ENCODE data around the gene DESI1.
"Not testable (repeated sequence)": the region's sequence is repeated elsewhere in the genome, so short reads cannot be mapped to it uniquely, and the experiment has no call there.

DESI1 gene

DNA sequence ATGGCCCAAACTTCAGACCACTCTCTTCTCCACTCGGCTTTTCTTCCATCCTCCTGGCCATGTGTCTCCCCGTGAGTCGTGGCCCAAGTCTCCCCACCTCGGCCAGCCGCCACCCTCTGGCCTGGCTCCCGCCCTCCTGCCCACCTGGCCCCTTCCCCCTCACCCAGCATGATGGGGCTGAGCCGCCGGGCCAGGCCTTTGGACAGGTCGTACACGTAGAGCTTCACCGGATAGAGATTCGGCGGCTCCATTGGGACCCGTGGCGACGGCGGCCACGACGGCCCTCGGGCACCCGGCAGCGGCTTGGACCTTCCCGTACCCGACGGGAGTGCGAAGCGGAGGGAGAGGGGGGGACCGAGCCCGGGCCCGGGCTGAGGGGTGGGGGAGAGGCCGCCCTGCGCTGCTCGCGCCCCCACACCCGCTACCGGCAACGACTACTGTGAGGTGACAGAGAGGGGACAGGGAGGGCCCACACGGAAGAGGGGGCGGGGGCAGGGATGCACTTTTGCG lies at the start of gene DESI1:
DESI1 (minus strand) TSS at position 455 of the 510 bp plus-strand sequence; CDS start at position 251, 204 bp downstream.
- DNase-seq (ENCODE audit: low read depth, low spot score) = no peak

DNA sequence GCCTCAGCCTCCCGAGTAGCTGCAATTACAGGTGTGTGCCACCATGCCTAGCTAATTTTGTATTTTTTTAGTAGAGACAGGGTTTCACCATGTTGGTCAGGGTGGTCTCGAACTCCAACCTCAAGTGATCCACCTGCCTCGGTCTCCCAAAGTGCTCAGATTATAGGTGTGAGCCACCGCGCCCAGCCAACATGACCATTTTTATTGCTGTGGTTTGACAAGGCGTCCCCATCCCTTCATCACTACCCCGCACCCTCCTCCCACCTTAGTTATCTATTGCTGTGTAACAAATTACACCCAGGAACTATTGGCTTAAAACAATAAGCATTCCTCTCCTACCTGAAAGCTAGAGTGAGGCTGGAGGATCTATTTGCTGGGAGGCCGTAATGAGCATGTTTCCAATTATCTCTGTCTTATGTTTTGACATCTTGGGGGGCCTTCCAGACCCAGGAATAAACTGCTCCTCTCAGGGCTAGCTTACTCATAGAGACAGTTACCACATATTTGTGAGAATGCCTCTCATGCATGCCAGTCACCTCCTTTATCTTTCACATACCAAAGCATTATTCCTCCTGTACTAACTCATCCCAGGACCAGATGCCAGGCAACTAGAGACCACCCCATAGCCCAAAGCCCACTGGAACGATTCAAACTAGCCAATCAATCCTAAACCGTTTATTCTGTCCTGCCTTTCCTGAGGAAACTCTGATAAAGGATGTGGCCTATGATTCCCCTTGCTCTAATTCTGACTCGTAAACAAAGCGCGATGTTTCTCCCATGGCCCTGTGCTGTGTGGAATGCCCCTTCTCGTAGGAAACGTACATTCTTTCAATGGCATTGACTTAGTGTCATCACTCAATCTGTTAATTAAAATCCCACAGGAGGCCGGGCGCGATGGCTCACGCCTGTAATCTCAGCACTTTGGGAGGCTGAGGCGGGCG lies 48.4 kb upstream of the DESI1 start:
- no peak for DNase-seq (ENCODE audit: low read depth, low spot score)

DNA sequence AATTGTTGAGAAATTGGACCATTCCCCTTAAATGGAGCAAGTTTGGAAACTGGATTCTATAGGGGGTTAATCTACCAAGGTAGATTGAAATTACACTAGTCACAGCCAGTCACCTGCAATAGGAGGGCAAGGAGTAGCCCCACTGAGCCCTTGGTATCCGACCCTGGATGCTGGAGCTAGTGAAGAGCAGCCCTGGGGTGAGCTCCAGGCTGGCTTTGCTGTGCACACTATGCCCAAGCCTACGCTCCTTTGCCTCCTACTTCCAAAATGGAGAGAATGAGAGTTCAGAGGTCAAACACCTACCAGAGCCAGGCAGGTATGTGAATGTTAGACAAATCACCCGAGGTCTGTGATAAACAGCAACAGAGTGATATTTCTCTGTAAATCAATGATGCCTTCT lies 44.1 kb upstream of the DESI1 start:
- no peak for DNase-seq (ENCODE audit: low read depth, low spot score)

GRCh38 chr22:41664490-41664889 lies 43.6 kb upstream of the DESI1 start:
- DNase-seq (ENCODE audit: low read depth, low spot score) = no peak

- not testable (repeated sequence) for DNase-seq (ENCODE audit: low read depth, low spot score)
Observed at GRCh38 chr22:41663594-41663993, 42.8 kb upstream of the DESI1 start.

GRCh38 chr22:41661713-41662112 lies 40.9 kb upstream of the DESI1 start:
- DNase-seq (ENCODE audit: low read depth, low spot score) = no peak

DNA sequence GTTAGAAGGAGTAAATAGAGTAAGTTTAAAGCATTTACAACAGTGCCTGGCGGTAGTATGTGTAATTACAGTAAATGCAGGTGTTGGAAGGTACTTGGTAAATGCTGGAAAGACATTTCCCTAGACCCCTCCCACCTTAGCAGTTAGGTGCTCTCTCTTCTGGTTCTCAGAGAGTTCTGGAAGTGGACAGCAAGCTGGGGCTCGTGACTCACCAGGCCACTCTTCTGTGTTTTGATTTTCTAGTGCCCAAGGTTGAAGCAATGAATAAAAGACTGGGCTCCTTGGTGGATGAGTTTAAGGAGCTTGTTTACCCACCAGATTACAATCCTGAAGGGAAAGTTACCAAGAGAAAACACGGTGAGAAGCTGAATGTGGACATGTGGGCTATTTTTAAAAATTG lies 40.2 kb upstream of the DESI1 start:
- no peak for DNase-seq (ENCODE audit: low read depth, low spot score)

GRCh38 chr22:41660416-41660815 lies 39.6 kb upstream of the DESI1 start:
- DNase-seq (ENCODE audit: low read depth, low spot score) = no peak

DNA sequence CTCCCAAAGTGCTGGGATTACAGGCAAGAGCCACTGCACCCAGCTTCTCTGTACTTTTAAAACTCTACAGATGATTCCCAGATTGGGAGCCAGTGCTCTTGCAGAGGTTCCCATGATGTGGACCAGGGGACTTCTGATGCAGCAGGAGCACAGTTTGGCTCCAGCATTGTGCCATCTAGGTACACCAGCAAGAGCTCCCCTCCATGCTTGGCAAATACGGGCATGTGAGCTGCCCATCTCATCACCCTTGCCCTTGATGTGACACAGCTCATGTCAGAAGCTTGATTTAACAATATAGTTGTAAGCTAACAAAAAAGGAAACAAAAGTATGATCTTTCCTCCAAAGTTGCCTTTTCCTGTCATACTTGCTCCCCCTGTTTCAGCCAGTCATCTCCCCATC lies 39.1 kb upstream of the DESI1 start:
- DNase-seq (ENCODE audit: low read depth, low spot score) = no peak

DNA sequence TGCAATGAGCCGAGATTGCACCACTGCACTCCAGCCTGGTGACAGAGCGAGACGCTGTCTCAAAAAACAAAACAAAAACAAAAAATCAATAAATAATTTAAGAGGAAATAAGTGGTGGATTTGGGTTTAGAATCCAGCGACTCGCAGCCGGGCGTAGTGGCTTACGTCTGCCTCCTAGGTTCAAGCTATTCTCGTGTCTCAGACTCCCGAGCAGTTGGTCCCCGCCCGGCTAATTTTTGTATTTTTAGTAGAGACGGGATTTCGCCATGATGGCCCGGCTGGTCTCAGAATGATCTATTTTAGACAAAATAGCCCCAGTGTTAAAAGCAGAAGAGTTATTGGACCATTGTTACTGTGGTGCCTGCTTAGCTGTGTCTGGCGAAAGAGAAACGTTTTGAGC lies 38.0 kb upstream of the DESI1 start:
- no peak for DNase-seq (ENCODE audit: low read depth, low spot score)

DNA sequence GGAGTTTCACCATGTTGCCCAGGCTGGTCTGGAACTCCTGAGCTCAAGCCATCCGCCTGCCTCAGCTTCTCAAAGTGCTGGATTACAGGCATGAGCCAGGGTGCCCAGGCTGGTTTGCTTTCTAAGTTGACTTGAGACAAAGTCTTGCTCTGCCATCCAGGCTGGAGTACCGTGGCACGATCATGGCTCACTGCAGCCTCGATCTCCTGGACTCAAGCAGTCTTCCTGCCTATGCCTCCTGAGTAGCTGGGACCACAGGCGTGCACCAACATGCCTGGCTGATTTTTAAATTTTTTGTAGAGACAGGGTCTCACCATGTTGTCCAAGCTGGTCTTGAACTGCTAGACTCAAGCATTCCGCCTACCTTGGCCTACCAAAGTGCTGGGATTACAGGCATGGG lies 36.9 kb upstream of the DESI1 start:
- DNase-seq (ENCODE audit: low read depth, low spot score) = no peak

GRCh38 chr22:41656556-41656955 lies 35.7 kb upstream of the DESI1 start:
- DNase-seq (ENCODE audit: low read depth, low spot score) = no peak

DNA sequence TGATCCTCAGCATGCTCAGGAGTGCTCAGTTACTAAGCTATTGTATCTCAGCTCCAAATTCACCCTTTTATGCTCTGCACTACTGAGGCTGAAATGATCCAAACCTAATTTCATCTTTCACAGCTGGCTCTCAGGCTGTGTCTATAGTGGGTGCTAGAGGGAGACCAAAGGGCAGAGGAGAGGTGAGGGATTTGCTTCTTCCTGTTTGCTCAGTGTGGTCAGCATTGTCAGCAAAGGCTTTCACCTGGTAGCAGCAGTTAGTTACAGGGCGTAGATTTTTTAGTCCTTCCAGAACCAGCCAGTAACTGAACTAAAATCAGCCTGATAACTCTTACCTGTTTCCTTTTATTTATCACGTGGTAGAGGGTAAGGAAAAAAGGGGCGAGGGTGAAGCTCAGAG lies 33.5 kb upstream of the DESI1 start:
- DNase-seq (ENCODE audit: low read depth, low spot score) = no peak

DNA sequence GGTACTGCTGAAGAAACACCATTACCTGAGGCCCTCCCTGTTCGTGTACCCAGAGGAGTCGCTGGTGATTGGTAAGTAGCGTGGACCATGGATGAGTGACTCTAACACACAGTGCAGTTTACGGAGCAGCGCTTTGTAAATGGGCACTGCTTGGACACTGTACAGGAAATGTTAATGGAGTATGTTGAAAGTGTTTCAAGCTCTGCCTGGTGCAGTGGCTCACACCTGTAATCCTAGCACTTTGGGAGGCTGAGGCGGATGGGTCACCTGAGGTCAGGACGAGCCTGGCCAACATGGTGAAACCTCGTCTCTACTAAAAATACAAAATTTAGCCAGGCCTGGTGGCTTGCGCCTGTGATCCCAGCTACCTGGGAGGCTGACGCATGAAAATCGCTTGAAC lies 30.0 kb upstream of the DESI1 start:
- DNase-seq (ENCODE audit: low read depth, low spot score) = no peak

DNA sequence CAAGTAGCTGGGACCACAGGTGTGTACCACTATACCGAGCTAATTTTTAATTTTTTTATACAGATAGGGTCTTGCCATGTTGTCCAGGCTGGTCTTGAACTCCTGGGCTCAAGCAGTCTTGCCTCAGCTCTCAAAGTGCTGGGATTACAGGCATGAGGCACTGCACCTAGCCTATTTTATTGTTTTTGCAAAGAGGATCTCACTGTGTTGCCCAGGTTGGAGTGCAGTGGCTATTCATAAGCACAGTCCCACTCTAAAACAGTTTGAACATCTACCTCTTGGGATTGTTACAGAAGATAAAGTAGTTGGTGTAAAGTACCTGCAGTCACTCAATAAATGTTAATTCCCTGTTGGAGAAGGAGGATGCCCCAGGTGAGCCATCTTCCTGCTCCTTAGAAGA lies 29.4 kb upstream of the DESI1 start:
- DNase-seq (ENCODE audit: low read depth, low spot score) = no peak

- DNase-seq (ENCODE audit: low read depth, low spot score) = no peak
Observed at GRCh38 chr22:41648432-41648831, 27.6 kb upstream of the DESI1 start.

- DNase-seq (ENCODE audit: low read depth, low spot score) = no peak
Observed at GRCh38 chr22:41647771-41648170, 26.9 kb upstream of the DESI1 start.

DNA sequence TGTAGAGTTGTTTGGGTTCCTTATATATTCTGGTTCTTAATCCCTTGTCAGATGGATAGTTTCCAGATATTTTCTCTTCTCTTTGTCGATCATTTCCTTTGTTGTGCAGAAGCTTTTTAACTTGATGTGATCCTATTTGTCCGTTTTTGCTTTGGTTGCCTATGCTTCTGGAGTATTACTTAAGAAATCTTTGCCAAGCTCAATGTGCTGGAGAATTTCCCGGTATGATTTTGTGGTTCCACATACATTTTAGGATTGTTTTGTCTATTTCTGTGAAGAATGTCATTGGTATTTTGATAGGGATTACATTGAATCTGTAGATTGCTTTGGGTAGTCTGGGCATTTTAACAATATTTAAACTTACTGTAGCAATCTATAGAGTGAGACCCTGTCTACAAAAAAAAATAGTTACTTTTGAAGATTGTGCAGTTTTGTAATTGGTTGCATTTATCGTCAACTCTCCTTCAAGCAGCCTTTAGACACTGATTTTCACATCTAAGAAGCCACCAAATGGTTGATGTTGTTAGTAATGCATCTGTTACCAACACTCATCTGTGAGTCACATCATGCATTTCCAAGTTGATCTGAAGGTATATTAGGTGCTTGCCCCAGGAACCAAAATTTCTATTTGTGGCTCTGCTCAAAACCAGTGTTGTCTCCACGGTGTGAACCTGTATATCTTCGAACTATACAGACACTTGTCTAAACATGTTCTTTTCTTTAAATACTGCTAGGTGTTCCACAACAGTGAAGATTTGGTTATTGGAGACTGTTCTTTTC lies 21.7 kb upstream of the DESI1 start:
- DNase-seq (ENCODE audit: low read depth, low spot score) = no peak

DNA sequence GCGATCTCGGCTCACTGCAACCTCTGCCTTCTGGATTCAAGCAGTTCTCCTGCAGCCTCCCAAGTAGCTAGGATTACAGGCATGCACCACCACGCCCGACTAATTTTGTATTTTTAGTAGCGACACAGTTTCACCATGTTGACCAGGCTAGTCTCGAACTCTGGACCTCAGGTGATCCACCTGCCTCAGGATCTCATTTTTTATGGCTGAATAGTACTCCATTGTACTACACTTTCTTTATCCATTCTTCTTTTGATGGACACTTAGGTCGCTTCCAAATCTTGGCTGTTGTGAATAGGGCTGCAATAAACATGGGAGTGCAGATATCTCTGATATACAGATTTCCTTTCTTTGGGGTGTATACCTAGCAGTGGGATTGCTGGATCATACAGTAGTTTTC lies 21.0 kb upstream of the DESI1 start:
- no peak for DNase-seq (ENCODE audit: low read depth, low spot score)

DNA sequence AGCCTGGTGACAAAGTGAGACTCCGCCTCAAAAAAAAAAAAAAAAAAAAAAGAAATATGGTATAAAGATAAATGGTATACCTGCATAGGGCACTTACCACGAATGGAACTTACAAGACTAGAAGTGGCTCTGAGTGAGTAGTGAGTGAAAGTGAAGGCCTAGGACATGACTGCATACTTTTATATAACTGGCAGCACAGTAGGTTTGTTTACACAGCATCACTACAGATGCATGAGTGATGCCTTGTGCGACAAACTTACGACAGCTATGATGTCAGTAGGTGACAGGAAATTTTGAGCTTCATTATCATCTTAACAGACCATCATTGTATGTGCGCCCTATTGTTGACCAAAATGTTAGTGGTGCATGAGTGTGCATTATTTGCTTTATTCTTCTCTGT lies 17.9 kb upstream of the DESI1 start:
- no peak for DNase-seq (ENCODE audit: low read depth, low spot score)

DNA sequence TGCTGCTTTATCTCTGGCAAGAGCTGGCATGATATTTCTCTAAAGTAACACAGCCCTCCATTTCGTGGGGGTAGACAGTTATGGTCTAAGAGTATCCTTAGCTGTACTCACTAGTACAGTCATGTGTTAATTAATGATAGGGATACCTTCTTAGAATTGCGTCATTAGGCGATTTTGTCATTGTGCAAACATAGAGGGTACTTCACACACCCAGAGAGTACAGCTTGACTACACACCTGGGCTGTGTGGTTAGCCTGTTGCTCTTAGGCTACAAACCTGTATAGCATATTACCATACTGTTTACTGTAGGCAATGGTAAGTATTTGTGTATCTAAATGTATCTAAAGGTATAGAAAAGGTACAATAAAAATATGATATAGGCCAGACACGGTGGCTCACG lies 17.3 kb upstream of the DESI1 start:
- DNase-seq (ENCODE audit: low read depth, low spot score) = no peak

GRCh38 chr22:41637623-41638022 lies 16.8 kb upstream of the DESI1 start:
- not testable (repeated sequence) for DNase-seq (ENCODE audit: low read depth, low spot score)

GRCh38 chr22:41636467-41636866 lies 15.6 kb upstream of the DESI1 start:
- DNase-seq (ENCODE audit: low read depth, low spot score) = no peak
